Stimulated activated CD4-positive, alpha-beta T cell treated with anti-CD3 and anti-CD28 coated beads, TNF-alpha, amount 100 ng/mL, for 4 hours (primary cell): ENCODE results near the gene SLC35F6.
"Not testable (repeated sequence)": the region's sequence is repeated elsewhere in the genome, so short reads cannot be mapped to it uniquely, and the experiment has no call there.

Experiments used
- DNase-seq, 3 experiments: peaks; one replicate each; pipeline ENCODE4 v3.0.0-alpha.2; 2020; ENCODE audit warnings: low read depth in 3 of 3

Gene SLC35F6

DNA sequence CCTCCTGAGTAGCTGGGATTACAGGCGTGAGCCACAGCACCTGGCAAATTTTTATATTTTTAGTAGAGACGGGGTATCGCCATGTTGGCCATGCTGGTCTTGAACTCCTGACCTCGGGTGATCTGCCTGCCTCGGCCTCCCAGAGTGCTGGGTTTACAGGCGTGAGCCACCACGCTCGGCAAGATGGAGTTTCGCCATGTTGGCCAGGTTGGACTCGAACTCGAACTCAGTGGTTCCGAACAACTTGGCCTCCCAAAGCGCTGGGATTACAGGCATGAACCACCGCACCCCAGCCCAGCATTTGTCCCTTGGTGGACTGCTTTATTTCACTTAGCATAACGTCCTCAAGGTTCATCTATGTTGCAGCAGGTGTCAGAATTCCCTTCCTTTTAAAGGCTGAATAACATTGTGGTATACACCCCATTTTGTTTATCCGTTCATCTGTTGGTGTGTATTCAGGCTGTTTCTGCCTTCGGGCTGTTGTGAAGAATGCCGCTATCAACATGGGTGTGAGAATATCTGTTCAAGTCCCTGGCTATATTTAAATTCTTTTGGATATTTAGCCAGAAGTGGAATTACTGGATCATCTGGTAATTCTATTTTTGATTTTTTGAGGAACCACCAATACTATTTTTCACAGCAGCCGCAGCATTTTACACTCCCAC, 20.6 kb downstream of the SLC35F6 start:
- DNase-seq = no peak

DNA sequence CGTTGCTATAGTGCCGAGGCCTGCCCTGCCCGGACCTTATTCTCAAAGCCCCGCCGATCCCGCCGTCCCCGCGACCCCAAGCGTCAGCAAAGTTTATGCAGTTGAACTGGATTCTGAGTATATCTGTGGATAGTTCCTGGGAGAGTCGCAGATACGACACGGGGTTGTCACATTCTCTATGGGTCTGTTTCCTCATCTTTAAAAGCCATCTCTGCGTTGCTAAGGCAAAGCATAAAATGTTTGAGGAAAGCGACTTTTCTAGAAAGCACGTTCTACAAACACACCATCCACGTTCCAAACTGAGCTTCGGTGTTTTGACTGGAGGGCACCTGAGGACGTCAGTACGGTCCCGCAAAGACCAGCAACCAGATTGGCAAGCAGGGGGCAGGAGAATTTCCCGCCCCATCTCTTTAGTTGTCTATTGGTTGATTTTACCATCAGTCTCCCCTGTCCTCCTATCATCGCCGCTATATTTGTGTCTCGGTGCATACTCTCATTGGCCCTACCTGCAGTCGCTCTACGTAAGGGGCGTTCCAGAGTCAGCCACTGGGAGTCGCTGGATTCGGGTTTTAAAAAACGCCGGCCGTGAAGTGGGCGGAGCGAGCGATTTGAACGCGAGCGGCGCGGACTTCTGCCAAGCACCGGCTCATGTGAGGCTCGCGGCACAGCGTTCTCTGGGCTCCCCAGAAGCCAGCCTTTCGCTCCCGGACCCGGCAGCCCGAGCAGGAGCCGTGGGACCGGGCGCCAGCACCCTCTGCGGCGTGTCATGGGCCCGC, 21.5 kb downstream of the SLC35F6 start, which contains the start of gene CENPA:
CENPA (plus strand) TSS at position 626 of the 776 bp plus-strand sequence; CDS start at position 767, 141 bp downstream.
- peak; percentile 82 to 92 (median 91) for DNase-seq

GRCh38 chr2:26786207-26787028, 22.3 kb downstream of the SLC35F6 start:
- no peak for DNase-seq

DNA sequence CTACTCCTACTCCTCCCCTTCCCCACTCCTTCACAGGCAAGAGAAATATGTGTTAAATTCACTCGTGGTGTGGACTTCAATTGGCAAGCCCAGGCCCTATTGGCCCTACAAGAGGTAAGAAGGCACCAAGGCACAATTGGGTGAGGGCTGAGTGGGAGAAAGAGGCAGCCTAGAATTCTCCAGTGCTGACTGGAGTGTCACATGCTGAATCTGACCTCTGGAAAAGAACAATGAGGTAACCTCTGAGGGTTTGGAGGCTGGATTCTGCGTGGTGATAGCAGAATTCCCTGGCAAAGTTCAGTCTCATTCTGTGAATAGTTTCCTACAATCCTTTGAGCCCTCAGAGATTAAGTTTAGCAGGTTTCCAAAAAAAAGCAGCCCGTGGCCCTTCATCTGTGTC, 28.6 kb downstream of the SLC35F6 start:
- DNase-seq = no peak

DNA sequence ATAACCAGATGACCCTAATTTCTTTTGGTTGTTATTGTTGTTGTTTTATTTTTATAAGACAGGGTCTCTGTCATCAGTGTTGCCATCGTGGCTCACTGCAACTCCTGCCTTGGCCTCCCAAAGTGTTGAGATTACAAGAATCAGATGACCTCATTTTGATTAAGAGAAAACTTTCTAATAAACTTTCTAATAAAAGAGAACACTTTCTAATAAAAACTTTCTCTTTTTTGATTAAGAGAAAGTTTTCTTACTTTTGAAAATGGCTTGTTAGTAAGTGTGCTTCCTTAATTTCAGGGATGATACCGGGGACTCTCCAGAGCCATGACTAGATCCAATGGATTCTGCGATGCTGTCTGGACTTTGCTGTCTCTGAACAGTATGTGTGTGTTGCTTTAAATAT, 29.4 kb downstream of the SLC35F6 start:
- DNase-seq = no peak

DNA sequence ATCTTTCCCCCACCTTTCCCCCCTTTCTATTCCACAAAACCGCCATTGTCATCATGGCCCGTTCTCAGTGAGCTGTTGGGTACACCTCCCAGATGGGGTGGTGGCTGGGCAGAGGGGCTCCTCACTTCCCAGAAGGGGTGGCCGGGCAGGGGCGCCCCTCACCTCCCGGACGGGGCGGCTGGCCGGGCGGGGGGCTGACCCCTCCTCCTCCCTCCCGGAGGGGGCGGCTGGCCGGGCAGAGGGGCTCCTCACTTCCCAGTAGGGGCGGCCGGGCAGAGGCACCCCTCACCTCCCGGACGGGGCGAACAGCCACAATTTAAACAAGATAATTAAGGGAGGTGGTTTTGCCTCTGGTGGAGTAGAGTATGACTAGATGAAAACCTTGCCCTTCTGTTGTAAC, 31.1 kb downstream of the SLC35F6 start:
- DNase-seq = not testable (repeated sequence)

DNA sequence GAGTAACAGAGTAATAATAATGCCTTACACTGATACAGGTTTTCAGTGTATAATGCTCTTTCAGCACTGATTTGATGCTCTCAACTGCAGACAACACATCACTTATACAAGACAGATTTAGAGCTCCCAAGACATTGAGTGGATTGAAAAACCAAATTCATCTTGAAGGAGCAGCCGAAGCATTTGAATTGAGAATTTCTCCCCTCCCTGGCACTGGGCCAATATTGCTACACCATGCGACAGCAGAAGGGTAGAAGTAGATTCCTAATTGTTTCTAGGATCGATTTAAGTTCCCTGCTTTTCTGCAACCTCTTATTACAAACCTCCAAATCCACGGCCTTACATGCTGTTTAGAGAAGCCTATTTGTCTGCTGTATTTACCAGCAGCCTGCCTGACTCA, 37.2 kb downstream of the SLC35F6 start:
- no peak for DNase-seq

GRCh38 chr2:26801796-26802195, 37.7 kb downstream of the SLC35F6 start:
- no peak for DNase-seq

- no peak for DNase-seq
Measured at GRCh38 chr2:26805241-26805676, 41.2 kb downstream of the SLC35F6 start.

DNA sequence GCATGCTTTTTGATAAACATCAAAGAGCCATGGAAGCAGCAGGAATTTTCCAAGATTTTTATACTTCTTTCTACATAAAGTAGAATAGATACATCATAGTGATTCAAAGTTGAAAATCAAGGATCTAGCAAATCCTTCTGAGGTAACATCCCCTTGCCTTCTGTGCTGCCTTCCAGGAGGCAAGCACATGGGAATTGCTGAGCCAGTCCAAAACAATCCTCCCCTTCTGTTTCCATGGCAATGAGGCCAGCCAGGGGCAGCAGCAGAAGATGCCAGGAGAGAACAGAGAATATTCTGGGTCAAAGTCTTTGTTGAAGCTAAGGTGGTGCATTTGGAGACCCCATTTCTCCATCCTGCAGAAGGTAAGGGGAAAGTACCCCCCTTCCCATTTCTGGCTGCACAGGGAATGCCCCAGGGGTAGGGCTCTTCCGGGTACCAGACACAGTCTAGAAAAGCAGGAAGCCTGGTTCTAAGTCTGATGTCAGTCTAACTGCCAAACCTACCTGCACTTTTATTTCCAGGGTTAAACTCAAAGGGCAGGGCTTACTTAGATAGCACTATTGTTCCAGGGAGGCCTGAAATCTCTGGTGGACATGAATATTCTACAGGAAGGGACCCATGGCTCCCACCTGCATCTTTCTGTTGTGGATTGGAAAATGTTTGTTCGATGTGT, 43.8 kb downstream of the SLC35F6 start:
- DNase-seq = no peak

GRCh38 chr2:26809211-26809610, 45.1 kb downstream of the SLC35F6 start:
- DNase-seq = no peak

- no peak for DNase-seq
Measured at GRCh38 chr2:26809876-26810577, 45.9 kb downstream of the SLC35F6 start.

DNA sequence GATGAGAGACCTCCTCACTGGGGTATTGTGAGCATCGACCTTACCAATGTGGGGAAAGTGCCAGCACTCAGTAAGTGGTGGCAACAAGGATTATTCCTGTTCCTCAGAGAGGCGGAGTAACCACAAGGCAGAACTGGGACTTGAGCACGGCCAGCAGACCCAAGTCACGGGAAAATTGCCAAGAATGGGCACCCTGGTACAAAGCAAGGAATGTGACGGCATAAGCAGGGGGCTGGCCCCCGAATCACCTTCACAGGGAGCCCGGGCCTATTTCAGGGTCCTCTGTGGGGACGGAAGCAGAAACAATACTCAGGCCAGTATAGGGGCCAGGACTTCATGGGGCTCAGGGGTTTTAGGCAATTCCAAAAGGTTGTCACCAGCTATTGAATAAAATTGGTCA, 47.2 kb downstream of the SLC35F6 start:
- DNase-seq = no peak

DNA sequence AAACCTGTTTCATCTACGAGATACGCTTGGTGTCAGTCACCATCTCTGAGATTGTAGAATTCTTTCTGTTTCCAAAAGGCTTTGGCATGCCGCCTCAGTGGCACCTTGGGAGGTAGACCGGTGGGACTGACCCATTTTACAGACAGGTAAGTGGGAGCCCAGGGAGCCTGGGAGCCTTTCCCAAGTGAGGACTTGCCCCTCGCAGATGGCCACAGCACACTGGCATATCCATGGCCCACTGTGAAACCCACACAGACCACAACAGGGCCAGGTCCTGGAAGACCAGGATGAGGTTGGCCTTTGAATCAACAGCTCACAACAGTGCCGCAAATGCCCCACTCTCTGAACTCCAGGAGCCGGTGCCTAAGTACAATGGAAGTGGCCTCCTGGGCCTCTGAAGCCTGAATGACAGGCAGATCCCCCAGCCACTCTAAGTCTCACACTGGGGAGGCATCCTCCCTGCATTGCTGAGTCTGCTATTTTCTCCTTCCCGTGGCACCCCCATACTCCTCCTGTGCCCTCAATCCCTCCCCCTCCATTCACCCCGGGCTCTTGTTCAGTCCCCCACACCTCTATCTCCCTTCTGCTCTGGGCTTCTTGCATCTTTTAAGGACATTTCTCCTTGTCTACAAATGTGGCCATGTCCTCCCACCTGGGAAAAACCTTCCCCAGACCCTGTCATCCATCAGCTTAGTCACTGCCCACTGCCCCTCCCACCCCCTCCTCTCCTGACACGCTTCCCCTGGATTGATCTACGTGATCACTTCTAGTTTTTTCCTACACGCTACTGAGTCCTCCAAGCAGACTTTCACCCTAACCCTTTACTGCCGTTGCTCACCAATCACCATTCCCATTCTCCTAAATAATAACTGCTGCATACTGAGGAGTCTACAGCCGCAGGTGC, 48.0 kb downstream of the SLC35F6 start:
- no peak for DNase-seq

DNA sequence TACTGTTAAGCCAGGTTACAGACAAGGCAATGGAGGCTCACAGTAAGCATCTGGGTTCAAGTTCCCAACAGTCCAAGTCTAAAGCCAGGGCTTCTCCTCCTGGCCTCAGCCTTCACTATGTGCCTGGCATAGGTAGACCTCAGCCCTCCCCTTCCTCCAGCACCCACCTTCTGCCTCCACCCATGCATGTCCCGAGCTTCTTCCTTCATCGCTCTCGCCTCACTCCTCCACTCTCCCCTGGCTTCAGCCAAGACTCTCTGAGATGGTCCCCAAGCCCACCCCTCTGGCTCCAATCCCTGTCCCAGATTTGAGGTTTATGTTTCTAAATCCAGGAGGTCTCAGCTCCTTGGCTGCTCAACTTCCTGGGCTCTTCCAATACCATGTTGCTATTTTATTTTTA, 48.6 kb downstream of the SLC35F6 start:
- no peak for DNase-seq

- DNase-seq = not testable (repeated sequence)
Measured at GRCh38 chr2:26814072-26814765, 50.1 kb downstream of the SLC35F6 start.

GRCh38 chr2:26816893-26817292, 52.8 kb downstream of the SLC35F6 start:
- DNase-seq = no peak

DNA sequence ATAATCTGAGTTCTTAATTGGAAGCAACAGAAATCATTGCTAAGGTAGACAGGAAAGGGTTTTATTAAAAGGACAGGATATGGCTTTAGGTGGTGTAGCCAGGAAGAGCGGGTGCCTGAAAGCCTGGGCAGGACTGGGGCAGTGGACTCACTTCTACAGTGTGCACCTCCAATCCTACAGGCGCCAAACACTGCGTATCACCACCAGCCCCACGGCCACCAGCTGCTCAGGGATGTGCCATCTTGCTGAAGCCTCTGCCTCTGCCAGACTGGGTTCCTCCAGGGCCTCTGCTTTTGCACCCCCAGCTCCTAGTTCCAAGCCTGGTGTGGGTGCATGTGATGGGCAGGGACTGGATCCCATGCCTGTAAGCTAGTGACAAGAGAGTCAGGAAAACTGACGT, 54.2 kb downstream of the SLC35F6 start:
- no peak for DNase-seq

GRCh38 chr2:26818972-26819371, 54.9 kb downstream of the SLC35F6 start:
- DNase-seq = no peak
